ENCODE measurements around the gene MAST4.

Gene MAST4

DNA sequence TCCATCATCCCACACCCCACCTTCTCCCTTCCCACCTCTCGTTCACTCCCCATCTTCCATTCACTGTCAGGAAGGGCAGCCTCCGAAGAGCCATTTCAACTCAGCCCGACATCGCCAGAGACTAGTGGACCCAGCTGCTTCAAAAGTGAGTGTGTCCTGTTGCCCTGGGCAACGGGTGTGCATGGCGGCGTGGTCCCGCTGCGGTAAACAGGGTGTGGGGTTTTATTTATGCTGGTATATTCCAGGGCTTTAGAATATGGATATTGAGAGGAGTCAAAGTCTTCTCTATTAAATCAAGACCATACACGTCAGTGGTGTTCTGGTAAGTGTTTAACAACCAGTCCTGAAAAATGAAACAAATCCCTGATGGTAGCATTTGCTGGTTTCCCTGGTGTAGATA is 274.5 kb downstream of the MAST4 start:
- no peak overlapping the region for H3K27ac ChIP-seq
- H3K36me3 ChIP-seq (replicated peaks) = no peaks in the 10 kb centered on the region
- no peak for TF ChIP-seq CTCF (IDR thresholded peaks at IDR 0.05; ENCODE audit: low read depth, low read length, missing control alignments)
- H3K4me3 ChIP-seq (ENCODE audit: low read depth, low read length) = no peak overlapping the region
- DNase-seq = no peak
- in situ Hi-C loops (cut with HindIII; ENCODE audit: low pct_ligation_motif_present, low sequenced_read_pairs) = no loop called here
- no peaks in the 10 kb centered on the region for H3K27me3 ChIP-seq (replicated peaks)

DNA sequence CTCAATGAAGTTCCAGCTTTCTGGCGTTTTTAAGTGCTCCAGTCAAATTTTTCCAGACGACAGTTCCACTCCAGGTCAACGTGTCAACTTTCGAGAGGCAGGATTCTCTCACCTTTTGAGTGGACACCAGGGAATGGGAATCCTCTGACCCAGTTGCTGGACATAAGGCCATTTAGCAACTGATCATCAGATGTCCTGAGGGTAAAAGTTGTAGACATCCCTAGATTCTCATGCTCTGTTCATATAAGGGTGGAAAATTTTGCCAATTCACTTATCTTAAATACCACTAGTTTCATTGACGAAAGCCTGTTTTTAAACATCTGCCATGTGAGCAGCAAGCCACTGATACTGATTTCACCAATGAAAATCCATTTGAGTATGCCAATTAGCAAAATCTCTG is 275.5 kb downstream of the MAST4 start:
- Histone ChIP-seq H3K4me3 (ENCODE audit: low read depth, low read length) (no peak overlapping the region), H3K27ac (no peak overlapping the region), H3K27me3 (replicated peaks) (no peaks in the 10 kb centered on the region), H3K36me3 (replicated peaks) (no peaks in the 10 kb centered on the region)
- no peak for TF ChIP-seq CTCF (IDR thresholded peaks at IDR 0.05; ENCODE audit: low read depth, low read length, missing control alignments)
- in situ Hi-C loops (cut with HindIII; ENCODE audit: low pct_ligation_motif_present, low sequenced_read_pairs) = no loop called here
- no peak for DNase-seq

GRCh38 chr5:66872736-66873331 is 276.6 kb downstream of the MAST4 start:
- Histone ChIP-seq H3K27ac (no peak overlapping the region), H3K36me3 (replicated peaks) (no peaks in the 10 kb centered on the region), H3K27me3 (replicated peaks) (no peaks in the 10 kb centered on the region), H3K4me3 (ENCODE audit: low read depth, low read length) (no peak overlapping the region)
- in situ Hi-C loops (cut with HindIII; ENCODE audit: low pct_ligation_motif_present, low sequenced_read_pairs) = no loop called here
- TF ChIP-seq CTCF (IDR thresholded peaks at IDR 0.05; ENCODE audit: low read depth, low read length, missing control alignments) = no peak
- DNase-seq = no peak

DNA sequence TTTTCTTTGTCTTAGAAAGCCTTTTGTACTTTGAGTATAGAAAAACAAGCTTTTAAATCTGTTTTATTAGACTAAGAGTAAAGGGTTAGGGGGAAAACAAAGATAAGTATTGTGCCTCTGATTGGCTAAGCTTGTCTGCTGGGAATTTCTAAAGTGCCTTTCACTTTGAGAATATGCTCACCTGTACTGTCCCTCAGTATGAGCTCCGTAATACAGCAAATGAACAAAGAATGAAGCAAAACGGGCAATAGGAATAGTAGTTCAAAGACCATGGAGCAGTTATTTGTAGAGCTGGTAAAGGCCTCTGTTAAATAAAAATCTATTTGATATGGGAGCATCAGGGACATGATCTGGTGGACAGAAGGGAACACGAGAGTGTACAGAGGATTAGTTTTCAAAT is 277.8 kb downstream of the MAST4 start:
- no peaks in the 10 kb centered on the region for H3K36me3 ChIP-seq (replicated peaks)
- no peak overlapping the region for H3K4me3 ChIP-seq (ENCODE audit: low read depth, low read length)
- H3K27ac ChIP-seq = no peak overlapping the region
- no peak for DNase-seq
- no peaks in the 10 kb centered on the region for H3K27me3 ChIP-seq (replicated peaks)
- in situ Hi-C loops (cut with HindIII; ENCODE audit: low pct_ligation_motif_present, low sequenced_read_pairs) = no loop called here
- TF ChIP-seq CTCF (IDR thresholded peaks at IDR 0.05; ENCODE audit: low read depth, low read length, missing control alignments) = no peak

- no peaks in the 10 kb centered on the region for H3K27me3 ChIP-seq (replicated peaks)
- H3K4me3 ChIP-seq (ENCODE audit: low read depth, low read length) = no peak overlapping the region
- in situ Hi-C loops (cut with HindIII; ENCODE audit: low pct_ligation_motif_present, low sequenced_read_pairs) = no loop called here
- TF ChIP-seq CTCF (IDR thresholded peaks at IDR 0.05; ENCODE audit: low read depth, low read length, missing control alignments) = no peak
- H3K36me3 ChIP-seq (replicated peaks) = no peaks in the 10 kb centered on the region
- no peak overlapping the region for H3K27ac ChIP-seq
- DNase-seq = no peak
These were observed 279.1 kb downstream of the MAST4 start for GRCh38 chr5:66875315-66875714.

- no peak for TF ChIP-seq CTCF (IDR thresholded peaks at IDR 0.05; ENCODE audit: low read depth, low read length, missing control alignments)
These were observed 280.1 kb downstream of the MAST4 start for GRCh38 chr5:66876266-66876807.

More at GRCh38 chr5:66876266-66876807, 280.1 kb downstream of the MAST4 start:
- in situ Hi-C loops (cut with HindIII; ENCODE audit: low pct_ligation_motif_present, low sequenced_read_pairs) = no loop called here
- no peak overlapping the region for H3K4me3 ChIP-seq (ENCODE audit: low read depth, low read length)
- no peak for DNase-seq
- H3K27me3 ChIP-seq (replicated peaks) = no peaks in the 10 kb centered on the region
- H3K36me3 ChIP-seq (replicated peaks) = no peaks in the 10 kb centered on the region
- H3K27ac ChIP-seq = no peak overlapping the region

Measured in brain microvascular endothelial cell (primary cell).